Endometrial microvascular endothelial cells (primary cell): ENCODE data around the gene SCRT2. TPM values are rescaled to one million over a fixed set of nuclear protein-coding genes. Genes with fewer than 3 reads are reported as not detected.

ENCODE experiments used
- in situ Hi-C: cut with HindIII; loops from 2 replicates; pipeline ENCODE4 v1.10.0; 2017; ENCODE audit warnings: low sequenced_read_pairs, low pct_unique_long_range_greater_than_20kb; ENCODE audit errors: inconsistent ontology term
- total RNA-seq: library from RNA; depleted of rRNA; stranded (reverse); fragments of >200 nt; gene quantifications from one replicate; pipeline ENCODE4 v1.2.3, GENCODE V29; 2015; ENCODE audit errors: inconsistent ontology term

The SCRT2 gene
- total RNA-seq, 1 donor from 2014 or later, result not detected

DNA sequence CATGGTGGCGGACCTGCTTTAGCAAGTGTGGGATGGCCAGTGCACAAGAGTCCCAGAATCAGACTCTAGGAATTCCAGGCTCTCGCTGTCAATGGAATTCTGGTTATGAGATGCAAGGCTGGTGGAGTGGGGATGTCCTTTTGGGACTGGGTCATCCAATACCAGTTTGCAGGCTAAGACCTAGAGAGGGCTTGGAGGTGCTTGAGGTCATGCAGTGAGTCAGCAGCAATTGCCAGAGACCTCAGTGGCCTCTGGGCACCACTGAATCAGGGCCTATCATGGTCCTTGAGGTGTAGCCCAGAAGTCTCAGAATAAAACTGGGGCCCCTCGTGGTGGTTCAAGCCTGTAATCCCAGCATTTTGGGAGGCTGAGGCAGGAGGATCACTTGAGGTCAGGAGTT is 1.4 kb upstream of the SCRT2 start:
- in situ Hi-C loops, result no loop called here

DNA sequence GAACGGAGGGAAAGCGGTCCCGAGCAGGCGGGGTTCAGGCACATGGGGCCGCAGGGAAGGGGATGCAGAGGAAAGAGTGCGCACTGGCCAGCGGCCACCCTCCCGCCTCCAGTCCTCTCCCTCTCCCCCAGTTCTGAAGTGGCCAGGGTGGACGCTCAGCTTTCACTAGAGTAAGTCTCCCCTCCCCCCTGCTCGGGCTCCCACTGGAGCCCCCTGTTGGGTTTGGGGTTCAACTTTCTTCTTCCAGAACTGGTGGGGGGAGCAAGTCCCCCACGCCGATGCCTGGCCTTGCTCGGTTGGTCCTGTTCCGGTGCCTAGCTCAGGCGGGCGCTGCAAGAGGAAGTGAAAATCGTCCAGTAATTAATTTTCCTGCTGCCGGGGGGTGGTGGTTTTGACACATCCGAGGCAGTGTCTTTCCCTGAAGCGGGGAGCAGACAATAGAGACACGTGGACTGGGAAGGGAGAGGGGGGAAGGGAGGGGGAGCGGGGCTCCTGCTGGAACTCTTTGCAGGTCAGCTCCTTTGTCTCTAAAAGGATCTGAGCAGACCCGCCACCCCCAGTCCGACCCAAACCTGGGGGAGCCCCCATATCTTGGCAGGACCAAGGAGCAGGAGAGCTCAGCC is 824 bp upstream of the SCRT2 start:
- in situ Hi-C loops, result no loop called here

- in situ Hi-C loops, result no loop called here
These were observed 559 bp downstream of the SCRT2 start for GRCh38 chr20:675033-675452.

DNA sequence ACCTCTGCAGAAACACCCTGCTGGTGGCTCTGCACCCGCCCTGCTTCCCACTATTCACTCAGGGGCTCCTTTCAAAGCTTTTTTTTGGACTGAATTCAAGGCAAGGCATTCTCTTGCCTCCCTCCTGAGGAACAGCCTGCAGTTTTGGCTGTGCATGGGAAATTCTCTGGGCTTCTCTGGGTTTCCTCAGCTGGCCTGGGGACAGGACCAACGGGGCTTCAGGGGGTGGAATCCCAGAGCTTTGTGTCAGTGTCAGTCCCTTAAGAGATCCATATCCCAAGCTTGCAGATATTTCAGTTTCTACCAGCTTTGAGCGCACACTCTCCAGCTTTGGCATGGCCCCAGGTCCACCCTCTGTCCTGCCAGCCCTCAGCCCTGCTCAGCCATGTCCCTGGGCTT is 2.0 kb downstream of the SCRT2 start:
- in situ Hi-C loops, result no loop called here

- in situ Hi-C loops, result no loop called here
These were observed 2.5 kb downstream of the SCRT2 start for GRCh38 chr20:672963-673602.

DNA sequence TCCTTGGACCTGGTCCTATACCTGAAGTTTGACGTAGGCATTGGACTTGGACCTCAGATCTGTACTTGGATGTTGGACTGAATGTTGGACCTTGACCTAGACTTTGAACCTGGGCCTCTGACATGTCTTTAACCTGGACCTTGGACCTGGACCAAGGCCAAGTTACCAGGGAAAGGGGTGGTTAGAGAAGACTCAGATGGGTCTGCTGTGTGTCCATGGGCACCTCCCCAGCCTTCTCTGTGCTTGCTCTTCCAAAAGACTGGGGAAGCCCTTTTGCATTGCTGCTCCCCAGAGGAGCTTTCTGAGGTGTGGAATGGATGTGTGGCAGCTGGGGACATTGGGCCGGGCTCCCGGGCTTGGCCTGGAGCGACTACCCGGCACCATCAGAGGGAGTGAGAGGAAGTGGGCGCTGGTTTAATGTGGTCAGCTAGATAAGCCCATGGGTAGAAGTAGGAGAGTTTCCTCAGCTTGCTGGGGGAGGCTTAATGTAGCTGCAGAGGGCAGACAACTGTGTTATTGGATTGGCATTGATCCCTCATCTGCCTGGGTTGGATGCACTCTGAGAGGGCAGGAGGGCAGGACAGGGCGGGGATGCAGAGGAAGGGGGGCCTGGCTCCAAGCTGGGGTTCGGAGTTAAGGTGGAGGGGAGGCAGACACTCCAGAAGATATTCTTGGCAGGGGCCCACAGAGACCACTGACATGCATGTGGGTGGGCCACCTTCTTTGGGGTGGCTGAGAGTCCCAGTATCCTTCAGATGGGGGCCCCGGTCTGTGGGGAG is 4.2 kb downstream of the SCRT2 start:
- in situ Hi-C loops, result no loop called here

GRCh38 chr20:669573-669972 is 6.0 kb downstream of the SCRT2 start:
- in situ Hi-C loops, result no loop called here

- in situ Hi-C loops, result no loop called here
These were observed 7.0 kb downstream of the SCRT2 start for GRCh38 chr20:668638-669037.

- in situ Hi-C loops, result no loop called here
These were observed 7.6 kb downstream of the SCRT2 start for GRCh38 chr20:668050-668449.

DNA sequence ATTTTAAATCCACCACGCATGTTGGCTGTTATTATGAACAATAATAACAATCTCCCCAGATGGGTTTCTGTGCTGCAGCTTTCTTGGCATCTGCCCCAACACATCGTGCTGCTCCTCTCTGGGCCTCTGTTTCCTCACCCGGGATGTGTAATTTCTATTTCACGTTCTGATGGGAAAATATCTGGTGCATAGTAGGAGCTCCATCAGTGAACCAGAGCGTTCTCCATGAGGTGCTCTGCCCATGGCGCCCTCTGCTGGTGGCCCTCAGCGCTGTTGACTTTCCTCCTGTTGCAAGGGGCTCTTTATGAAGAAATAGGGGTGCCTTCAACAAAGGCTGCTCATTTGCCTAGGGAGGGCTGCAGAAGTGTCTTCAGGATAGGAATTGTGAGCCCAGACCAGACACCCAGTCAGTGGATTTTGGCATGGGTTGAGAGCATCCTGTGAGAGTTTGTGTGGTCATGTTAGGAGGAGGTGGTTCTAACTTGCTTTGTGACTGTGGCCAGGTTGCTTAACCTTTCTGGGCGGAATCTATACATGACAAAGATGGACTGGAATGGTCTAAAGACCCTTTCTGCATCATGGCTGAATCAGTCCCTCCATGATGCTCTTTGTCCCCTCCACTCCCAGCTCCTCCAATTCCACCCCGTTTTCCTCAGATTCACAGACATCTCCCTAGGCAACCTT is 8.1 kb downstream of the SCRT2 start:
- in situ Hi-C loops, result no loop called here

DNA sequence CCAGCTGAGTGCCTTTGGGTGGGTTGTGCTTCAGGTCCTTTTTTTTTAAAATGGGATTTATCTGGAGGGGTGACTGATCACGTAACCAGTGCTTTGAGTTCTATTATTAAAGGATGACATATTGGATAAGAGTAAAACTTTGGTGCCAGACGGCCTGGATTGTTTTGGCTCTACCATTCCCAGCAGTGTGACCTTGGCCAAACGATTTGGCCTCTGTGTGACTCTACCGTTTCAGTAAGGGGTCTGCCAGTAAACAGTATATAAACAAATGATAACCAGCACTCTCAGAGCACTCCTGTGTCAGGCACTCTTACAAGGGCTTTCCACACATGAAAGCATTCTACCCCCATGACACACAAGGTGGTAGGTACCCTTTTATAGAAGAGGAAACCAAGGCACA is 8.7 kb downstream of the SCRT2 start:
- in situ Hi-C loops, result no loop called here

DNA sequence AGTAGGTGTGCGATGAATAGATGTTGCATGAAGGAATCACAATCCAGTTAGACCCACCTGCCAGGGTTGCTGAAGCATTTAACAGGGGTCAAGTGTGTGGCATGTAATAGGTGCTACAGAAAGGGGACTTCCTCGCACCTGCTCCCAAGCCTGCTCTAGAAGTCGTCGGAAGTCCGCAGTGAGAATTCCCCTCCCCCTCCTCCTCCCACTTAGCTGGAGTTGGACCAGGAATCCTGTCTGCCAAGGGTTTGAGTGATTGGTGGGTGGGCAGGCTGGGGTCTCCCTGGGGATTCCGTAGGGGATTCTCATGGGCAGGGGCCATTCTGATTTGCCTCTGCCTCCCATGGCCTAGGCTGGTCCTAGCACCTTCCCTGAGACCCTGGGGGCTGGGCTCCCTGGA is 10.3 kb downstream of the SCRT2 start:
- in situ Hi-C loops, result no loop called here

GRCh38 chr20:664576-664975 is 11.0 kb downstream of the SCRT2 start:
- in situ Hi-C loops, result no loop called here

GRCh38 chr20:664151-664550 is 11.5 kb downstream of the SCRT2 start:
- in situ Hi-C loops, result no loop called here

- in situ Hi-C loops, result no loop called here
These were observed 12.1 kb downstream of the SCRT2 start for GRCh38 chr20:663315-664090.

- in situ Hi-C loops, result no loop called here
These were observed 13.1 kb downstream of the SCRT2 start for GRCh38 chr20:662277-663192.

GRCh38 chr20:661474-662270 is 13.9 kb downstream of the SCRT2 start:
- in situ Hi-C loops, result no loop called here
